OCI-LY7 (cell line): ENCODE data around the gene IRF2BP1. TPM values are rescaled to one million over a fixed set of nuclear protein-coding genes. Genes with fewer than 3 reads are reported as not detected.

Experiments
- BruUV-seq: library from RNA; stranded (reverse); fragments of 400-500 nt; replicated peaks from 2 replicates; lab custom pipeline; 2021; lab: Mats Ljungman, UMichigan
- CTCF ChIA-PET: fragments of 300-600 bp; sonication (Branson Sonifier 250); formaldehyde crosslinking; loops from one replicate; lab custom pipeline; 2022; ENCODE audit warnings: antibody characterized with exemption; ENCODE audit not compliant: unreplicated experiment; lab: Charles Lee
- POLR2A ChIA-PET: fragments of 300-600 bp; sonication (Branson Sonifier 250); formaldehyde crosslinking; loops from one replicate; lab custom pipeline; 2022; ENCODE audit warnings: antibody characterized with exemption; lab: Charles Lee
- DNase-seq: peaks from one replicate; pipeline ENCODE4 v3.0.0-alpha.2; 2015; ENCODE audit warnings: low spot score
- H2AFZ ChIP-seq: fragments of 200-600 bp; sonication (generic), shearing (Covaris generic); 2 replicates; pipeline ENCODE4 v1.6.1; 2014; ENCODE audit warnings: mild to moderate bottlenecking, antibody characterized with exemption, low read length, moderate library complexity
- H3K27ac ChIP-seq: fragments of 200-600 bp; sonication (generic); 2 replicates; pipeline ENCODE4 v1.5.1; 2014; ENCODE audit warnings: mixed run types, low read depth, mild to moderate bottlenecking, moderate library complexity, low read length, inconsistent platforms; ENCODE audit not compliant: poor library complexity, severe bottlenecking
- H3K36me3 ChIP-seq: fragments of 200-600 bp; sonication (generic); 2 replicates; pipeline ENCODE4 v1.6.1; 2014; ENCODE audit warnings: mild to moderate bottlenecking, antibody characterized with exemption, low read length, moderate library complexity, mixed read lengths; ENCODE audit not compliant: insufficient read depth
- H3K4me1 ChIP-seq: fragments of 200-600 bp; sonication (generic); 2 replicates; pipeline ENCODE4 v1.5.1; 2014; ENCODE audit warnings: mild to moderate bottlenecking, low read length; ENCODE audit not compliant: insufficient read depth, poor library complexity, severe bottlenecking
- H3K4me2 ChIP-seq: fragments of 200-600 bp; sonication (generic); 2 replicates; pipeline ENCODE4 v1.6.1; 2014; ENCODE audit warnings: mild to moderate bottlenecking, low read length
- H3K4me3 ChIP-seq: fragments of 200-600 bp; sonication (generic); 2 replicates; pipeline ENCODE4 v1.5.1; 2014; ENCODE audit warnings: mild to moderate bottlenecking, low read depth, low read length; ENCODE audit not compliant: poor library complexity, severe bottlenecking
- H3K79me2 ChIP-seq: fragments of 200-600 bp; sonication (generic); 2 replicates; pipeline ENCODE4 v1.6.1; 2016; ENCODE audit warnings: low read depth, mild to moderate bottlenecking, low read length, moderate library complexity, mixed read lengths; ENCODE audit not compliant: insufficient read depth
- H3K9me2 ChIP-seq: fragments of 200-600 bp; sonication (generic); 2 replicates; pipeline ENCODE4 v1.6.1; 2016; ENCODE audit warnings: mild to moderate bottlenecking, low read length, mixed read lengths; ENCODE audit not compliant: insufficient read depth
- H3K9me3 ChIP-seq: fragments of 200-600 bp; sonication (generic); 2 replicates; pipeline ENCODE4 v1.6.1; 2014; ENCODE audit warnings: mild to moderate bottlenecking, mixed run types, low read length, mixed read lengths
- H4K20me1 ChIP-seq: fragments of 200-600 bp; sonication (generic); 2 replicates; pipeline ENCODE4 v1.6.1; 2014; ENCODE audit warnings: mild to moderate bottlenecking, antibody characterized with exemption, low read length, moderate library complexity, mixed read lengths; ENCODE audit not compliant: insufficient read depth
- CTCF ChIP-seq: fragments of 200-600 bp; sonication (generic); conservative IDR thresholded peaks from 2 replicates; pipeline ENCODE4 v1.5.1; 2014; ENCODE audit warnings: mild to moderate bottlenecking, antibody characterized with exemption, low read length, moderate library complexity, mixed read lengths
- EZH2phosphoT487 ChIP-seq: fragments of 200-600 bp; sonication (generic); IDR thresholded peaks from 2 replicates; pipeline ENCODE4 v1.6.1; 2018; ENCODE audit warnings: low read depth, borderline replicate concordance, mild to moderate bottlenecking, mixed run types, antibody characterized with exemption, low read length, moderate library complexity, mixed read lengths
- intact Hi-C: fragments of 100-400 bp; cut with micrococcal nuclease; formaldehyde crosslinking; loops from one replicate; pipeline ENCODE4 v1.10.0; 2022; ENCODE audit not compliant: unreplicated experiment
- total RNA-seq, 2 experiments: library from RNA; depleted of rRNA in 1 of 2; stranded (reverse); fragments of >200 nt in 1 of 2; shearing (Covaris generic) in 1 of 2; gene quantifications; 2 replicates each; pipeline ENCODE4 v1.2.3, GENCODE V29; 2014 to 2022

Gene IRF2BP1
- total RNA-seq, 2 experiments from 2014 or later = 25.4 to 53.5 TPM

DNA sequence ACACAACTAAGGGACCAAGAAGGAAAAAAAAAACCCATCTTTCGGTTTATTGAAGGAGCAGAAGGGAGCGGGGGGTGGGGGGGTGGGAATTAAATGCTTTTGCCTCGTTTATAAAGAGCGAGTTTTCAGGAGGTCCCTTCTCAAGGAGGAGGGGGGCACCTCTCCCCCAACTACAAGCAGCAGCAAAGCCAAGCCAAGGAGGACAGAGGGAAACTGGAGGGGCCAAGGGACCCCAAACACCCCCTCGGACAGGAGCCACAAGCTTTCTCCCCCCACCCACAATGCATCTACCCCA is 2.4 kb downstream of the IRF2BP1 start:
- Histone ChIP-seq H3K4me3 (peak overlapping the region; percentile 69), H3K9me2 (no peaks in the 10 kb centered on the region), H2AFZ (no peak overlapping the region), H3K36me3 (peaks cover 13% of the 10 kb centered on the region; the same call in 1 of the 2 replicates), H3K9me3 (no peaks in the 10 kb centered on the region), H3K27ac (no peak overlapping the region), H4K20me1 (no peaks in the 10 kb centered on the region), H3K79me2 (peaks cover 18% of the 10 kb centered on the region; the same call in 1 of the 2 replicates), H3K4me2 (peak overlapping the region; percentile 95), H3K4me1 (peaks cover 44% of the 10 kb centered on the region)
- ChIA-PET POLR2A (no interaction called here), CTCF (no interaction called here)
- no peak for DNase-seq
- intact Hi-C loops = loop anchor here (1.0 to 10.0 kb wide), 3 partner anchors 20 to 179 kb away; partner anchors contain the start of gene SYMPK
- TF ChIP-seq EZH2phosphoT487 (no peak), CTCF (no peak; the same call in 1 of the 2 replicates)
- no TSS peak for BruUV-seq

- Histone ChIP-seq H2AFZ (peak overlapping the region; percentile 9; the same call in 1 of the 2 replicates), H3K36me3 (peaks cover 13% of the 10 kb centered on the region; the same call in 1 of the 2 replicates), H3K4me2 (peak overlapping the region; percentile 88), H3K79me2 (peaks cover 18% of the 10 kb centered on the region; the same call in 1 of the 2 replicates), H3K27ac (peak overlapping the region; percentile 46), H4K20me1 (no peaks in the 10 kb centered on the region), H3K4me1 (peaks cover 44% of the 10 kb centered on the region), H3K9me2 (no peaks in the 10 kb centered on the region), H3K9me3 (no peaks in the 10 kb centered on the region), H3K4me3 (peak overlapping the region; percentile 69)
- POLR2A ChIA-PET = interaction anchor here (0.9 to 1.1 kb wide), 2 partner anchors 20 kb away, joined by 3 to 6 read pairs; partner anchors contain the start of genes MYPOP and SYMPK
- BruUV-seq = no TSS peak
- CTCF ChIA-PET = interaction anchor here (1.1 kb wide), 1 partner anchor 20 kb away, joined by 4 read pairs; the partner anchor contains the start of gene SYMPK
- TF ChIP-seq EZH2phosphoT487 = no peak
- peak; percentile 99 for TF ChIP-seq CTCF
- peak; percentile 91 for DNase-seq
- intact Hi-C loops = loop anchor here (1.0 to 10.0 kb wide), 3 partner anchors 20 to 178 kb away; partner anchors contain the start of gene SYMPK
Observed at GRCh38 chr19:45882652-45883585, 3.0 kb downstream of the IRF2BP1 start.
